CD4-positive, CD25-positive, alpha-beta regulatory T cell (primary cell): ENCODE measurements around the gene OR1L4. TPM values are rescaled to one million over a fixed set of nuclear protein-coding genes. Genes with fewer than 3 reads are reported as not detected.

Experiments used
- polyA plus RNA-seq, 4 donors: library from polyadenylated mRNA; unstranded; fragments of 300-500 nt; fragmentation: Illumina TruSeq; gene quantifications; one replicate each; pipeline ENCODE4 v1.2.3, GENCODE V29; 2021
- total RNA-seq: library from RNA; stranded (reverse); gene quantifications from one replicate; pipeline ENCODE4 v1.2.3, GENCODE V29; 2022

The OR1L4 gene
- total and polyA plus RNA-seq, 5 donors from 2014 or later: not detected

Other genes with a start within 250 kb of the OR1L4 start
- gene OR1J1, start 246.1 kb upstream of the OR1L4 start, total RNA-seq: not detected
- gene OR1J1, start 246.1 kb upstream of the OR1L4 start, polyA plus RNA-seq: not detected
- gene OR1J2, start 213.2 kb upstream of the OR1L4 start, total RNA-seq: 0.42 TPM
- not detected for gene OR1J2, start 213.2 kb upstream of the OR1L4 start, polyA plus RNA-seq
- gene OR1J4, start 204.8 kb upstream of the OR1L4 start, total RNA-seq: 1.8 TPM
- not detected for gene OR1J4, start 204.8 kb upstream of the OR1L4 start, polyA plus RNA-seq
- not detected for gene OR1N1, start 196.7 kb upstream of the OR1L4 start, total RNA-seq
- not detected for gene OR1N1, start 196.7 kb upstream of the OR1L4 start, polyA plus RNA-seq
- gene OR1N2, start 170.9 kb upstream of the OR1L4 start, total RNA-seq: 0.81 TPM
- gene OR1N2, start 170.9 kb upstream of the OR1L4 start, polyA plus RNA-seq: not detected
- not detected for gene OR1L8, start 140.6 kb upstream of the OR1L4 start, total RNA-seq
- gene OR1L8, start 140.6 kb upstream of the OR1L4 start, polyA plus RNA-seq: under 1 TPM in 3 of 4 donors, not detected in 1; 0.12 to 0.50 (median 0.20) TPM
- 0.72 TPM for gene OR1Q1, start 109.3 kb upstream of the OR1L4 start, total RNA-seq
- gene OR1Q1, start 109.3 kb upstream of the OR1L4 start, polyA plus RNA-seq: not detected
- not detected for gene OR1B1, start 66.4 kb upstream of the OR1L4 start, total RNA-seq
- not detected for gene OR1B1, start 66.4 kb upstream of the OR1L4 start, polyA plus RNA-seq
- not detected for gene OR1L1, start 62.3 kb upstream of the OR1L4 start, total RNA-seq
- not detected for gene OR1L1, start 62.3 kb upstream of the OR1L4 start, polyA plus RNA-seq
- gene OR1L3, start 48.9 kb upstream of the OR1L4 start, total RNA-seq: not detected
- not detected for gene OR1L3, start 48.9 kb upstream of the OR1L4 start, polyA plus RNA-seq
- gene OR1L6, start 18.3 kb downstream of the OR1L4 start, total RNA-seq: not detected
- gene OR1L6, start 18.3 kb downstream of the OR1L4 start, polyA plus RNA-seq: under 1 TPM in 1 of 4 donors, not detected in 3; 0.17 TPM
- gene OR5C1, start 64.9 kb downstream of the OR1L4 start, total RNA-seq: not detected
- not detected for gene OR5C1, start 64.9 kb downstream of the OR1L4 start, polyA plus RNA-seq
- not detected for gene OR1K1, start 76.1 kb downstream of the OR1L4 start, total RNA-seq
- gene OR1K1, start 76.1 kb downstream of the OR1L4 start, polyA plus RNA-seq: under 1 TPM in 2 of 4 donors, not detected in 2; 0.34 to 0.41 TPM
- 24.5 TPM for gene PDCL, start 104.6 kb downstream of the OR1L4 start, total RNA-seq
- 10 to 100 TPM; 16.7 to 20.1 (median 18.4) TPM for gene PDCL, start 104.6 kb downstream of the OR1L4 start, polyA plus RNA-seq
- 82.4 TPM for gene RC3H2, start 181.4 kb downstream of the OR1L4 start, total RNA-seq
- gene RC3H2, start 181.4 kb downstream of the OR1L4 start, polyA plus RNA-seq: 10 to 100 TPM; 23.2 to 35.7 (median 28.0) TPM
- 4.5 TPM for gene ZBTB6, start 189.3 kb downstream of the OR1L4 start, total RNA-seq
- gene ZBTB6, start 189.3 kb downstream of the OR1L4 start, polyA plus RNA-seq: 1 to 10 TPM in 3 of 4 donors, under 1 TPM in 1; 0.87 to 3.2 (median 1.8) TPM
- gene ZBTB26, start 207.5 kb downstream of the OR1L4 start, total RNA-seq: 5.9 TPM
- gene ZBTB26, start 207.5 kb downstream of the OR1L4 start, polyA plus RNA-seq: 1 to 10 TPM in 2 of 4 donors, under 1 TPM in 2; 0.70 to 1.4 (median 1.1) TPM
- gene RABGAP1, start 217.0 kb downstream of the OR1L4 start, total RNA-seq: 50.7 TPM
- gene RABGAP1, start 217.0 kb downstream of the OR1L4 start, polyA plus RNA-seq: 10 to 100 TPM; 19.2 to 28.8 (median 25.2) TPM